ENCODE data around the gene CFAP46.
"Not testable (repeated sequence)": the region's sequence is repeated elsewhere in the genome, so short reads cannot be mapped to it uniquely, and the experiment has no call there.

CFAP46 gene

GRCh38 chr10:132926777-132927650, 15.4 kb downstream of the CFAP46 start:
- DNase-seq = no peak

- DNase-seq = no peak
These were observed 16.3 kb downstream of the CFAP46 start for GRCh38 chr10:132926070-132926469.

GRCh38 chr10:132925614-132926013, 16.8 kb downstream of the CFAP46 start:
- no peak for DNase-seq

- DNase-seq = no peak
These were observed 17.3 kb downstream of the CFAP46 start for GRCh38 chr10:132925071-132925561.

GRCh38 chr10:132924046-132924952, 18.1 kb downstream of the CFAP46 start:
- DNase-seq = no peak

GRCh38 chr10:132923384-132923783, 19.0 kb downstream of the CFAP46 start:
- not testable (repeated sequence) for DNase-seq

- DNase-seq = no peak
These were observed 19.5 kb downstream of the CFAP46 start for GRCh38 chr10:132922872-132923271.

GRCh38 chr10:132921818-132922807, 20.3 kb downstream of the CFAP46 start:
- no peak for DNase-seq

- no peak for DNase-seq
These were observed 21.3 kb downstream of the CFAP46 start for GRCh38 chr10:132921086-132921485.

- no peak for DNase-seq
These were observed 22.1 kb downstream of the CFAP46 start for GRCh38 chr10:132920101-132920925.

- no peak for DNase-seq
These were observed 22.8 kb downstream of the CFAP46 start for GRCh38 chr10:132919374-132920100.

- no peak for DNase-seq
These were observed 23.6 kb downstream of the CFAP46 start for GRCh38 chr10:132918617-132919373.

GRCh38 chr10:132918264-132918616, 24.1 kb downstream of the CFAP46 start:
- DNase-seq = no peak

GRCh38 chr10:132916956-132917666, 25.3 kb downstream of the CFAP46 start:
- no peak for DNase-seq

- DNase-seq = no peak
These were observed 25.9 kb downstream of the CFAP46 start for GRCh38 chr10:132916421-132916841.

- DNase-seq = no peak
These were observed 27.0 kb downstream of the CFAP46 start for GRCh38 chr10:132915411-132915810.

GRCh38 chr10:132914732-132915131, 27.6 kb downstream of the CFAP46 start:
- DNase-seq = no peak

- DNase-seq = no peak
These were observed 28.7 kb downstream of the CFAP46 start for GRCh38 chr10:132913559-132914115.
